GM19328 (cell line): ENCODE results near the gene ALG14.
"Not testable (repeated sequence)": the region's sequence is repeated elsewhere in the genome, so short reads cannot be mapped to it uniquely, and the experiment has no call there.

ENCODE experiments used
- ATAC-seq: cut with Tn5 transposase; IDR thresholded peaks from one replicate; pipeline ENCODE4 v1.9.1; 2021; ENCODE audit warnings: mild to moderate bottlenecking, moderate library complexity; ENCODE audit not compliant: unreplicated experiment

ALG14 gene

DNA sequence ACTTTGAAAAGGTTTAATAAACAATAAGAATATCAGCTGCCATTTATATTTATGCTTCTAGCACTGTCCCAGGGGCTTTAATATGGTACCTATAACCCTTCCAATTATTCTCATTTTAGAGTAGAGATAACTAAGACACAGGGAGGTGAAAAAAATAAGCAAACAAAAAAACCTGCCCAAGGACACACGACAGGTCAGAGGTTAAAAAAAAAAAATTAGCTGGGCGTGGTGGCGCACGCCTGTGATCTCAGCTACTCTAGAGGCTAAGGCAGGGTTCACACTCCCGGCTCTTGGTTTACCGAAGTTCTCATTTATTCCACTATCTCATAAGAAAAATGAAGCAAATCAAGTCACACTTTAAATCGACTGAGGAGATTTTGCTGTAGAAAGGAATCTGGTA, 111.2 kb downstream of the ALG14 start:
- no peak for ATAC-seq

DNA sequence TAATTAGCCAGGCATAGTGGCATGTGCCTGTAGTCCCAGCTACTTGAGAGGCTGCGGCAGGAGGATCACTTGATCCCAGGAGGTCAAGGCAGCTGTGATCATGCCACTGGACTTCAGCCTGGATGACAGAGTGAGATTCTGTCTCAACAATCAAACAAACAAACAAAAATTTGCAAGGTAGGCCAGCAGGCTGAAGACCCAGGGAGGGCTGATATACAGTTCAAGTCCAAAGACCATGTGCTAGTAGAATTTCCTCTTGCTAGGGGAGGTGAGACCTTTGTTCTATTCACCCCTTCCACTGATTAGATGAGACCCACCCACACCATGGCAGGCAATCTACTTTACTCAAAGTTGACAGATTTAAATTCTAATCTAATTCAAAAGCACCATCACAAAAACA, 114.7 kb downstream of the ALG14 start:
- no peak for ATAC-seq

DNA sequence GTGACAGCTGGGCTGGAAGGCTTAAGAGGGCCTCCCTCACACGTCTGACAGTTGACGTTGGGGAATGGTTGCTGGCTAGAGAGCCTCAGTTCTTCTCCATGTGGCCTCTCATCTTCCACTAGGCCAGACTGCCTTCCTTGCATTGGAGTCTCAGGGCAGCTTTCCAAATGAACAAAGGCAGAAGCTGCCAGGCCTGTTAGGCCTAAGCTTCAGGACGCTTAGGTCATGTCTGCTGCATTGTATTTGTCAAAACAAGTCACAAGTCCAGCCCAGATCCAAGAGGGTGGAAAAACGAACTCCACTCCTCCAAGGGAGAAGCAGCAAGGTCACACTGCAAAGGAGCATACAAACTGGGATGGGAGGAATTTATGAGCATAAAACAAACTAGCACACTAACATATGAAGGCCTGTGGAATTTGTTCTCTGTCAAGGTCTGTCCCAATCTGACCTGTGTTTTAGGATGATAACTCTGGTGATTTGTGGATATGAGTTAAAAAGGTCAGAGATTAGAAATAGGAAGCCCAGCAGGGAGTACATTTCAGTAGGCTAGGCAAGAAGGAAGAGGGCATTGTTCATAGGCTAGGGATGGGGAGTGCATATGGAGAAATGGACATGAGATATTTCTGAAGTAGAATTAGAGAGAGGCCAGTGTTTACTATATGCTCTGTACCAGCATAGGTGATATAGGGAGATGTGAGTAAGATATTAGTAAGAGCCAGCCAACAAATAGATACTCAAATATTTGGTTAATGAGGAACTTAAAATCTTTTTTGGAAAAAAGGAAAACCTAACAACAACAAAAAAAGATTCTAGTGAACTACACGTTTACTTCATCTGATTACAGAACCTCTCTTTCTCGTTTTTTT, 116.8 kb downstream of the ALG14 start:
- no peak for ATAC-seq

DNA sequence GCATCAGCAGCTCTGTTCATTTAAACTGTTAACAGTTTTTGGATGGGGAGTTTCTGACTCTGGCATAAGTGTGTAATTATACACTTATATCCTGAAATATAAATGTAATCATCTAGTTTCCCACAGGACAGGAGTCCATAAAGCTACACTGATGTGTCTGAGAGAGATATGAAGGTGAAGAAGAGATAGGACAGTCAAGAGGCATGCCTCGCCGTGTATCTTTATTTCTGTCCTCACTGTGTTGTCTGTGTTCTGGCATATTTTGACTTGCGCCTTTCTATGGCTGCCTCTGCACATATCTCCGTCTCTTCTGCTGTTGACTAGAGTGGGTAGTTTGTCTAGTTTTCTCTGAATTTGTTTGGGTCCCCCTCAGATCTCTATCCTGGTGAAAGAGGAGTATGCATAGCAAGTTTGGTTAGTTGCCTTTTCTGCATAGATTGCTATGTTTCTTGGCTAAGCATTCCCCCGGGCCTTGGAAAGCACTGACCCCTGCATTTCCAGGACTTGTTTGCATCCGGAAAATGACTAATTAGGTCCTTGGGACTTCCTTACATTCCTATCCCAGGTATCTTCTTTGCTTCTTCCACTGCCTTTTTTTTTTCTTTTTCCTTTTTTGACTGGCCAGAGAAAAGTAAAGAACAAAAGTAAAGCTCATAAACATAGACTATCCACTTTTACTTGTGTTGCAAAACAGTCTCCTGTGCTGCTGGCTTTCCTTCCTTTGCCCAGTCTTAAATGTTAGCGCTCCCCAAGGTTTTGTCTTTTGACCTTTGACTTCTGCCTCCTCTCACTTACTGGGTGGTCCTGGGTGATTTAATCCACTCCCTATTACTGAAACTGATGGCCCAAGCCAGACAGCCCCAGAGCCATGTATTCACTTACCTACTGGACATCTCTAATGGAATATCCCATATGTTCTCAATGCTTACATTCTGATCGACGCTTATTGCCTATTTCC, 118.2 kb downstream of the ALG14 start:
- ATAC-seq: no peak

DNA sequence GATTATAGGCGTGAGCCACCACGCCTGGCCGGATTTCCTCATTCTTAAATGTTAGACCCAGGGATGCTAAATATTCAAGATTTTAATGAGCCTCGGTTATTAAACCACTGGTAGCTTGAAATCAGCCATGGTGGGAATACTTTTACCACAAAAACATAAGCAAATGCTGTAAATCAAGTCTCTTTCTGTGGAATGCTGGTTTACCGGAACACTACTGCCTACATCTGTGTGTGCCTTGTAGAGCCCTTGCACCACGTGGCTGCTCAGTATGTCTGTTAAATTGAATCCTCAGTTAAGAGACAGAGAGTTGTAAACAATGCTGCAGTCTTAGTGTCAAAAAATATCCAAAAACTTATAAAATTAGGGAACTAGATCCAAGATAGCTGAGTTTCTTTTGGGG, 119.0 kb downstream of the ALG14 start:
- no peak for ATAC-seq

DNA sequence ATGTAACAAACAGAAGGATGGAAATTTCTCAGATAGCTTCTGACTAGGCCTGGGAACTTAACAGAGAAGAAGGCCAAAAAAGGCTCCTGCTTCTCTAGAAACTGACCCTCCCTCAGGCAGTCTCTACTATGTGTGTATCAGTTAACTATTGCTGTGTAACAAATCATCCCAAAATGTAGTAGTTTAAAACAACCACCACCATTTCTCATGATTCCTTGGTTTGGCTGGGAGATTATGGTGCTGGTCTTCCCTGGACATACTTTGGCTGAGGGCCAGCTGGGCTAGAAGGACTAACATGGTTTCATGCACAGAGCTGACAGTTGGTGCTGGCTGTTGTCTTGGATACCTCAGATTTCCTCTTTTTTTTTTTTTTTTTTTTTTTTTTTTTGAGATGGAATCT, 119.6 kb downstream of the ALG14 start:
- no peak for ATAC-seq

DNA sequence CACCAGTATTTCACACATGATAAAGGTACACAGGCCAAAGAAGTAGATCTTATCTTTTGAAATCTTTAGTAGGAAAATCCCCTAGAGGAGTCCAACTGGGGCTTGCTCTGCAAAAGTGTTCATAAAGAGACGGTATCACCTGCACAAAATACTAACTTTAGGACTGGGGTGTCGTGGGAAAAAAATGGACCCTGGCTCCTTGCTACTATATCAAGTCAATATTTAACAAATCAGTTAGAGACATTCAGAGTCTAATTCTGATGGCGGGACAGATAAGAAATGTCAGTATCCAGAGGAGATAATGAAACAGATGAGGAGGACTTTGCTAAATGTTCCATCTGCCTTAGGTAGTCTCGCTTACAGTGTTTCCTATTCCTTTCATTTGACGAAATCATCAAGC, 120.2 kb downstream of the ALG14 start:
- ATAC-seq: no peak

DNA sequence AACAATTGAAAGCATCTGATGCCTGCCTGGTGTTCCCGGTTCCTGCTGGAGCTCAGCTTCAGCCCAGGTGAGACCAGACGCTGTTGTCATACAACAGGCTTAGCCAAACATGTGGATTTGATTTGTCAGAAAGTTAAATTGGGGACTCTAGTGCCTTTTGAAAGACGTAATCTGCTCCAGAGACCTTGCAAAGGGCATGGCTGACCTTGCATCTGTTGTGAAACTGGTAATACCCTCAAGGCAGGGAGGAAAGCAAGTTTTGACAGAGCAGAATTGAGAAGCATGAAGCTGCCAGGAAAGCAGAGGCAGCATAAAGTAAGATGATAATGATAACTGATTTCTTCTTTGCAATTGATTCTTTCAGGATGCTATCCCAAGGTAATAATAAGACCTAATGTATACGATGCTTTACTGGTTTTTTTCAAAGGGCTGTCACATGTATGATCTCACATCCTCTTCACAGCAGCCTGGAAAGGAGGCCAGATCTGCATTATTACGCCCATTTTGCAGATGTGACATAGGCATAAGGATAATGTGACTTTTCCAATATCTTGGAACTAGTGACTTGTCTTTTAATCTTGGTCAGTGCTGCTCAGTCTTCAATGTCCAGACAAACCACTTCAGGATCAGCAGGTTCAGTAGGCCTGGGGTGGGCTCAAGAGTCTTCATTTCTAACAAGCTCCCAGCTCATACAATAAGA, 121.1 kb downstream of the ALG14 start:
- ATAC-seq: no peak

DNA sequence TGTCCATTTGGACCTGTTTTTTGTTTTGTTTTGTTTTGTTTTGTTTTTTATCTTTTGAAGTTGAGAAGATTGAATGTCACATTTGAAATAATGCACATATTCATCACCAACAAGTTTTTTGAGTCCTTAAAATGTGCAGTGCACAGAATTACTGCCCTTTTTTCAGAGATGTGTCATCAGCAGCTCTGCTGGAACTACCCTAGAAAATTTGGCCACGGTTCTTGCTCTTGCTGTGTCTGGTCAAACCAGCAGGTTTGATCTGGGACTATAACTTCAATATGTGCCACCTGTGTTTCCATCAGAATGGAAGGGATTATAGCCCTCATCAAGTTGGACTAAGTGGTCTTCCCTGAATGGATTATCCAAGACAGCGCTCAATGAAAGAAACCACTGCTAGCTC, 121.7 kb downstream of the ALG14 start:
- no peak for ATAC-seq

DNA sequence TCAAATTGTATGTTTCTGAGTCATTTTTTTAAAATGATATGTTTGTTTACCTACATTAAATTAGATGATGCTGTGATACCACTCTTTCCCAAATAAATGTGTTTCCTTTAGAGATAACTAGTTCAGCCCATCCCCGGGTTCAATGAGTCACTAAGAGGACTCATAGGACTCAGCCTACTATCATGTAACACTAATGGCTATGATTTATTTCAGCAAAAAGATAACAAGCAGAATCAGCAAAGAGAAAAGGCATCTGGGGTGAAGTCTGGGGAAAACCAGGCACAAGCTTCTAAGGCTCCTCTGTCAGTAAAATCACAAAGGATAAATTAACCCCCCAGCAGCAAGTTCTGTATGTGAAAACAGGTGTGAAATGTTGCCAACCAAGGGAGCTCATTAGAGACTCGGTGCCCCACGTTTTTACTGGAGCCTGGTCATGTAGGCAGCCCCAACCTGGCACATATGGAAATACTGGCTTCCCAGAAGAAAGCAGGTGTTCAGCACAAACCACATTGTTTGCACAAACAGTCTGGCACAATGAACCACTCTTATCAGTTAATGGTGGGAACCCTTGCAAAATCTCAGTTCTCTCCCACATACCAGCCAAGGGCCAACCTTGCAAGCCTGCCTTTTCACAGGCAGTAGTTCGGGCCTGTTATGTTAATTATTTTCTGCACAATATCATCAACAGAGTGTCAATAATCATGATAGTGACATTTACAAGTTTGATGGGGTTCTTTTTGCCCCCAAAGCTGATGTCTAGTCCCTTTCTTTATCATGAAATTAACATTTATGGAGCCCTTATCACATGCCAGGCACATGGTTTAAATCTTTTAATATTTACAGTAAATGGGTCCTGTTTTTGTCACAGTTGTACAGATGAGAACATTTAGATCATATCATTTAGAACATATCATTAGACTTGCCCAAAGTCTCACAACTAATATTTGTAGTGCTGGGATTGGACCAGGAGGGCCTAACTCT, 122.8 kb downstream of the ALG14 start:
- ATAC-seq: no peak

DNA sequence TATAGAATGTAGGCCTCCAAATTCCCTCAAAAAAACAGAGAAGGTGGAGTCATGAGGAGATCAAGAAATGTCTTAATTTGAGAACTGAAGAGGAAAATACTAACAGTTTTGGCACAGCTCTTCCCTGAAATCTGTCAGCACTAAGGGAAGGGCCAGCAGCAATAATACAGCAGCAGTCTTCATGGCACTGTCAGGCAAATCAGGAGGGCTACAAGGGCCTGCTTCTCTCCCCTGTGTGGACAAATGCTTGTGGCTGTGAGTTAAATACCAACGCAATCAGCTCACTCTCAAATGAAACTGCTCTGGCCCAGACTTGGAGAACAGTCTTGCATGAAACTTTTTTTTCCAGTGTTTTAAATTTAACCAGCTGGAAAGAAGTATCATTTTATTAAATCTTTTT, 125.3 kb downstream of the ALG14 start:
- no peak for ATAC-seq

DNA sequence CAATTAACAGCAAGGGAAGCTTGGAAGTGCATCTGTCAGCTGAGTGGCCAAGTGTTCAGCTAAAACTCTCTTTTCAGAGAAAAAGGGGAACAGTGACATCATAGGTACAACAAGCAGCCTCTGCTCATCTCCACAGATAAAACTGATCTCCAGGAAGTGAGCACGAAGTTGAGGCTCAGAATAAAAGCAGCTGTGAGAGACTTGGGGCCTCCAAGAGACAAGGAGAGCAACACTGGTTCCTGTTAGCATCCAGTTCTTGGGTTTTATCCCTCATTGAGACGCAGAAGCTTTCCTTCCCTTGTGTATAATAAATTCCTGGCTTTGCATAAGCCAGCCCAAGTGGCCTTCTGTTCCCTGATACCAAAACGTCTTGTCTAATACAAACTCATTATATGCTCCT, 125.9 kb downstream of the ALG14 start:
- no peak for ATAC-seq

DNA sequence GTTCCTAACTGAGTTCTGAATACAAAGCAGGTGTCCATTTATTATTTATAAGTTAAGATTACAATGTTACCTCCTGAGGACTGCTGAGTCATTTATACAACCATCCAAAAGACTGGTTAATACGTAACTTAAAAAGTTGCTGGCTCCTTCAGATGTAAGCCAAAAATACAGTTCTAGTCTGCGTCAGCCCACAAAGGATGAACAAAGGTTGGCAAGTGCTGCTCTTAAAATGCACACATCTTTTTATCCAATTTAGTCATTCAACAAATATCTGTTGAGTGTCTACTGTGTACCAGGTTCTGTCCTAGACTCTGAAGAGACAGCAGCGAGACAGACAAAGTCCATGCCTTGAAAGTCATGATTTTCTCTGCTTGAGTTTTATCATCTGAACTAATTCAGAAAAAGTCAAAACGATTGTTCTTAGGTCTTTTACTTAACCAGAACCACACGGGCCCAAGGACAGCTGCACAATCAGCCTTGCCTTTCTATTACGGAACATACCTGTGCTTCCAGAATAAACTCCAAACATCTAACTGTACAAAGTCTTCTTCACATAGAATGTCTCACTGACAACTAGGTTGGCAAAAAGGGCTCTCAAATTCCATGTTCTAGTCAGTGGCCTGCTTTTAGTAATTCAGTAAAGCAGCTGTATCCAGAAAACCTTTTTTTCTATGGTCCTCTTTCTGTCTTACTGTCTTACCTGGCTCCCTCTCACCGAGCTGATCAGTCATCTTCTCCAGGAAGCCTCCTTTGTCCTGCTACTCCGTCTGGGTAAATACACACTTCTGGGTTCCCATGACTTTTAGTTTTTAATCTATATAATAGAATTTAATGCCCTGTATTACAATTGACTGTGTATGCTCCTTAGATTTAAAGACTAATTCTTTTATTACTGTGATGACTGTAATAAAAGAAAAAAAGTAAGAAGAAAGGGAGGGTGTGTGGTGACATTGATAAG, 130.3 kb downstream of the ALG14 start:
- ATAC-seq: no peak

DNA sequence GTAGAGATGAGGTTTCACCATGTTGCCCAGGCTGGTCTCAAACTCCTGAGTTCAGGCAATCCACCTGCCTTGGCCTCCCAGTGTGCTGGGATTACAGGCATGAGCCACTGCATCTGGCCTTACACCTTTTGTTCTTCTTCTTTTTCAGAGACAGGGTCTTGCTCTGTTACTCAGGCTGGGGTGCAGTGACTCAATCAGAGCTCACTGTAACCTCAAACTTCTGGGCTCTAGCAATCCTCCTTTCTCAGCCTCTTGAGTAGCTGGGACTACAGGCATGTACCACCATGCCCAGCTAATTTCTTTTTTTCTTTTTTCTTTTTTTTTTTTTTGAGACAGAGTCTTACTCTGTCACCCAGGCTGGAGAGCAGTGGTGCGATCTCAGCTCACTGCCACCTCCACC, 131.3 kb downstream of the ALG14 start:
- not testable (repeated sequence) for ATAC-seq

DNA sequence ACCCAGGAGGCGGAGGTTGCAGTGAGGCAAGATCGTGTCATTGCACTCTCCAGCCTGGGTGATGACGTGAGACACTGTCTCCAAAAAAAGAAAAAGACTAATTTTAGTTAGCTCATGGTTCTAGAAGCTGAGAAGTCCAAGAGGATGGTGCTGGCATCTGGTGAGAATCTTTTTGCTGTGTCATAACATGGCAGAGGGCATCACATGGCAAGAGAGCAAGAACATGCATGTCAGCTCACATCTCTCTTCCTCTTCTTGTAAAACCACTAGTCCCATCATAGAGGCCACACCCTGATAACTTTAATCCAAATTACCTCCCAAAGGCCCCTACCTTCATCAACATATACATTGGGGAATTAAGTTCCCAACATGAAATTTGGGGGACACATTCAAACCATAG, 132.0 kb downstream of the ALG14 start:
- no peak for ATAC-seq

DNA sequence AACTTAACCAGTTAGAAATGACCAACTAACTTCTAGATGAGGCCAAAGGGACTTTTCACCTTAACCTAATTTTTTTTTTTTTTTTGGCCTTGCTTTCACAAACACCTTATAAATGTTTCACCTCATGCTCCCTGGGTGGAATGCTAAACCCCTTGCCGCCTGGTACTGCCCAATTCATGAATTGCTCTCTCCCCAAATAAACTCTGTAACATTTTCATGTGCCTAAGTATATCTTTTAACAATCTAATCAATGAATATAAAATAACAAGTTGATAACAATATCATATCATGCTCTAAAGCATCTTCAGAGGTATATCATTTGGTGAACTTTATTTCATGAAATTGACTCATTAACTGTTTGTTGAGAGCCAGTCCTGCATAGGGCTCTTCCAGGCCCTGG, 134.9 kb downstream of the ALG14 start:
- ATAC-seq: no peak

DNA sequence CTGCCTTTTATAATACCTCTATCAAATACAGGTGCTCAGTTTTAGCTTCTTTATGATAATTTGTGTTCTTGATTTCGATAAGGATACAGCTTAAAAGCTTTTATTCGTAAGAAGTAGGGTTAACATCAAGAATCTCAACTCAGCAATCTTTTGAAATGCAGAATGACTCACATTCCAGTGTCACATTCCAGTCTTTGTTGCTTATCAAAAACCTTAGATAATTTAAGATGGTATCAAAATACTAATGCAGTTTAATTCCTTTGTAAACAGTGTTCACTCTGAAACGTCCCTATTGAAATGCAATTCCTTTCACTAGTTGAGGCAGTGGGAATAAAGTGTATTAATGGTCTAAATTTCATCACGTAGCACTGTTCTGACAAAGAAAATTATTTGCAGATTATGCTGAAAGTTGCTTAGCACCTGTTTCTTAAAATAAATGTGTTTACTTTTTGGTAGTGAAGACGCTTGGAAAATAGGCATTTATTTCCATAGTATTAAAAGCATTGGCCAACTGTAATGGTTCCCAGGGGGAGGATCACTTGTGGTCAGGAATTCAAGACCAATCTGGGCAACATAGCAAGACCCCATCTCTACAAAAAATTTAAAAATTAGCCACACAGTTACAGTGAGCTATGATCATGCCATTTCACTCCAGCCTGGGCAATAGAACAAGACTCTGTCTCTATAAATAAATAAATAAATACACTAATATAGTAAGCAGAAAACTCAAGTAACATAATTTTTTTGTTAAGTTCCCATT, 135.7 kb downstream of the ALG14 start:
- ATAC-seq: no peak

DNA sequence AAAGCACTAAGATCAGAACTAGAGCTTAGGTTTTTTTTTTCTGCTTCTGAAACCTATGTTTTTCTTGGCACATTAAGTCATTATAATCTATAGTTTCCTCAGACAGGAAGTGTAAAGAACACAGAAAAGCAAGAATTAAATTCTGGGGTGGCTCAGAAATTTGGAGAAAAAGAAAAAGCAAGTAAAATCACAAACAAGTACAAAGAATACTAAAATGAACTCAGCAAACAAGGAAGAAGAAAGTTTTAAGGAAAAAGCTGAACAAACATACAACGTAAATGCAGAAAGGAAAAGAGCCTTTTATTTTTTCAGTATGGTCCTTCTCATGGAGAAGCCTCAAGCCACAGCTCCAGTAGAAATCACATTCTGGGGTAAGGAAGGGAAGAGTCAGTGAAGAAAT, 137.3 kb downstream of the ALG14 start:
- no peak for ATAC-seq
